WTC11 (cell line): ENCODE results near the gene ADRB2. TPM values are rescaled to one million over a fixed set of nuclear protein-coding genes. Genes with fewer than 3 reads are reported as not detected.
A peak's percentile ranks its signal among the peaks of the same experiment; 100 is the strongest.

ENCODE experiments used
- ATAC-seq: fragments of 200-7000 bp; cut with Tn5 transposase; 2 replicates; pipeline ENCODE4 v1.10.0; 2021; ENCODE audit warnings: mild to moderate bottlenecking, moderate library complexity
- CTCF ChIA-PET: fragments of 300-600 bp; sonication (Branson Sonifier 250); formaldehyde crosslinking; loops from one replicate; lab custom pipeline; 2021; ENCODE audit warnings: antibody characterized with exemption; lab: Charles Lee
- POLR2A ChIA-PET: fragments of 350-600 bp; sonication (Branson Sonifier 250); formaldehyde crosslinking; loops from one replicate; lab custom pipeline; 2021; ENCODE audit warnings: antibody characterized with exemption; lab: Charles Lee
- DNase-seq: peaks from one replicate; pipeline ENCODE4 v3.0.0; 2021; ENCODE audit warnings: low spot score
- H3K27ac Mint-ChIP-seq: 2 replicates; pipeline ENCODE4 v1.8.0; 2021; ENCODE audit warnings: mixed read lengths
- H3K27me3 Mint-ChIP-seq: 2 replicates; pipeline ENCODE4 v1.8.0; 2021; ENCODE audit warnings: low read depth, mild to moderate bottlenecking, moderate library complexity, mixed read lengths
- H3K36me3 Mint-ChIP-seq: 2 replicates; pipeline ENCODE4 v1.8.0; 2021; ENCODE audit warnings: mixed read lengths
- H3K4me1 Mint-ChIP-seq: 2 replicates; pipeline ENCODE4 v1.8.0; 2022; ENCODE audit warnings: mixed read lengths
- H3K4me3 Mint-ChIP-seq: 2 replicates; pipeline ENCODE4 v1.8.0; 2021; ENCODE audit warnings: mild to moderate bottlenecking, moderate library complexity, mixed read lengths
- H3K9me3 Mint-ChIP-seq: 2 replicates; pipeline ENCODE4 v1.8.0; 2021; ENCODE audit warnings: mixed read lengths
- AFF4 ChIP-seq: sonication (generic); formaldehyde crosslinking; IDR thresholded peaks from 2 replicates; pipeline ENCODE4 v1.8.1; 2023; ENCODE audit warnings: mild to moderate bottlenecking, missing genetic modification reagents, borderline replicate concordance
- CBFB ChIP-seq: sonication (generic); formaldehyde crosslinking; IDR thresholded peaks from 2 replicates; pipeline ENCODE4 v1.8.1; 2022; ENCODE audit warnings: mild to moderate bottlenecking, low read depth, missing genetic modification reagents
- CDX4 ChIP-seq: fragments of 250-450 bp; sonication (Bioruptor Pico); IDR thresholded peaks from 2 replicates; pipeline ENCODE4 v1.9.0; 2021; ENCODE audit warnings: moderate library complexity, mild to moderate bottlenecking, inconsistent platforms, borderline replicate concordance
- E2F4 ChIP-seq: sonication (generic); formaldehyde crosslinking; IDR thresholded peaks from 2 replicates; pipeline ENCODE4 v1.8.1; 2022; ENCODE audit warnings: low read depth, mild to moderate bottlenecking, moderate library complexity, missing genetic modification reagents, borderline replicate concordance
- FOXK1 ChIP-seq: sonication (generic); formaldehyde crosslinking; IDR thresholded peaks from 2 replicates; pipeline ENCODE4 v1.8.0; 2022; ENCODE audit warnings: mild to moderate bottlenecking, moderate library complexity, missing genetic modification reagents
- GABPB1 ChIP-seq: sonication (generic); formaldehyde crosslinking; IDR thresholded peaks from 2 replicates; pipeline ENCODE4 v1.8.1; 2023; ENCODE audit warnings: mild to moderate bottlenecking, missing genetic modification reagents
- GRHL2 ChIP-seq: fragments of 250-450 bp; sonication (Bioruptor Pico); IDR thresholded peaks from 2 replicates; pipeline ENCODE4 v1.8.0; 2022; ENCODE audit warnings: mild to moderate bottlenecking, moderate library complexity; ENCODE audit not compliant: insufficient replicate concordance, severe bottlenecking
- HMGA2 ChIP-seq: fragments of 250-450 bp; sonication (Bioruptor Pico); IDR thresholded peaks from 2 replicates; pipeline ENCODE4 v1.4.0; 2021; ENCODE audit warnings: mild to moderate bottlenecking, moderate library complexity
- JAZF1 ChIP-seq: fragments of 250-450 bp; sonication (Bioruptor Pico); IDR thresholded peaks from 2 replicates; pipeline ENCODE4 v1.9.0; 2021; ENCODE audit warnings: moderate library complexity, mild to moderate bottlenecking, inconsistent platforms
- JUN ChIP-seq: sonication (generic); formaldehyde crosslinking; IDR thresholded peaks from 2 replicates; pipeline ENCODE4 v1.8.0; 2023; ENCODE audit warnings: mild to moderate bottlenecking, missing genetic modification reagents
- NFYB ChIP-seq: sonication (generic); formaldehyde crosslinking; conservative IDR thresholded peaks from 2 replicates; pipeline ENCODE4 v1.8.0; 2022; ENCODE audit warnings: low read depth, missing genetic modification reagents
- NR3C1 ChIP-seq: sonication (generic); formaldehyde crosslinking; conservative IDR thresholded peaks from 2 replicates; pipeline ENCODE4 v1.8.1; 2023; ENCODE audit warnings: low read depth, mild to moderate bottlenecking, missing genetic modification reagents
- PRRX2 ChIP-seq: fragments of 250-450 bp; sonication (Bioruptor Pico); IDR thresholded peaks from 2 replicates; pipeline ENCODE4 v1.8.0; 2021; ENCODE audit warnings: mild to moderate bottlenecking
- RORB ChIP-seq: fragments of 250-450 bp; sonication (Bioruptor Pico); IDR thresholded peaks from 2 replicates; pipeline ENCODE4 v1.9.0; 2021; ENCODE audit warnings: mild to moderate bottlenecking
- SMAD4 ChIP-seq: sonication (generic); formaldehyde crosslinking; IDR thresholded peaks from 2 replicates; pipeline ENCODE4 v1.8.0; 2022; ENCODE audit warnings: mild to moderate bottlenecking, missing genetic modification reagents
- SOX15 ChIP-seq: fragments of 250-450 bp; sonication (Bioruptor Pico); IDR thresholded peaks from 2 replicates; pipeline ENCODE4 v1.9.0; 2021; ENCODE audit warnings: mild to moderate bottlenecking
- TCF7 ChIP-seq: sonication (generic); formaldehyde crosslinking; IDR thresholded peaks from 2 replicates; pipeline ENCODE4 v1.8.0; 2022; ENCODE audit warnings: mild to moderate bottlenecking, low read depth, missing genetic modification reagents, moderate library complexity
- TEAD1 ChIP-seq: sonication (generic); formaldehyde crosslinking; IDR thresholded peaks from 2 replicates; pipeline ENCODE4 v1.8.0; 2022; ENCODE audit warnings: mild to moderate bottlenecking, missing genetic modification reagents
- ZNF219 ChIP-seq: sonication (generic); formaldehyde crosslinking; IDR thresholded peaks from 2 replicates; pipeline ENCODE4 v1.8.0; 2023; ENCODE audit warnings: missing genetic modification reagents, mild to moderate bottlenecking, borderline replicate concordance
- ZNF416 ChIP-seq: fragments of 250-450 bp; sonication (Bioruptor Pico); IDR thresholded peaks from 2 replicates; pipeline ENCODE4 v1.9.0; 2021; ENCODE audit warnings: mild to moderate bottlenecking, inconsistent platforms
- total RNA-seq: library from RNA; stranded (reverse); gene quantifications from 3 replicates; pipeline ENCODE4 v1.2.3, GENCODE V29; 2021
- TF ChIP-seq, protein P1 (sequence below): sonication (generic); formaldehyde crosslinking; IDR thresholded peaks from 2 replicates; pipeline ENCODE4 v1.8.1; 2022; ENCODE audit warnings: mild to moderate bottlenecking, moderate library complexity, missing genetic modification reagents
- TF ChIP-seq, protein P2 (sequence below): fragments of 250-450 bp; sonication (Bioruptor Pico); IDR thresholded peaks from 2 replicates; pipeline ENCODE4 v1.9.0; 2021; ENCODE audit warnings: mild to moderate bottlenecking, borderline replicate concordance
- TF ChIP-seq, protein P3 (sequence below): sonication (generic); formaldehyde crosslinking; IDR thresholded peaks from 2 replicates; pipeline ENCODE4 v1.8.1; 2023; ENCODE audit warnings: mild to moderate bottlenecking, missing genetic modification reagents
- TF ChIP-seq, protein P4 (sequence below): sonication (generic); formaldehyde crosslinking; conservative IDR thresholded peaks from 2 replicates; pipeline ENCODE4 v1.8.1; 2022; ENCODE audit warnings: mild to moderate bottlenecking, missing genetic modification reagents

Gene ADRB2
- total RNA-seq, 1 experiment from 2014 or later = 1.2 TPM

GRCh38 chr5:148780711-148781110, 45.7 kb upstream of the ADRB2 start:
- POLR2A ChIA-PET = interaction anchor here (0.9 kb wide), 1 partner anchor 176 kb away, joined by 3 read pairs; no protein-coding TSS in a partner anchor
- CTCF ChIA-PET = interaction anchor here (0.8 to 2.4 kb wide), 11 partner anchors 8 to 411 kb away, joined by 3 to 12 read pairs (median 5); no protein-coding TSS in a partner anchor
- H3K27ac Mint-ChIP-seq = no peak overlapping the region
- H3K4me3 Mint-ChIP-seq = no peak overlapping the region
- no peaks in the 10 kb centered on the region for H3K4me1 Mint-ChIP-seq
- H3K36me3 Mint-ChIP-seq = no peaks in the 10 kb centered on the region
- ATAC-seq = peak; percentile 65
- TF ChIP-seq SOX15 (CRISPR knock-in tag) = no peak
- no peak for TF ChIP-seq PRRX2 (CRISPR knock-in tag)
- TF ChIP-seq, protein P1, sequence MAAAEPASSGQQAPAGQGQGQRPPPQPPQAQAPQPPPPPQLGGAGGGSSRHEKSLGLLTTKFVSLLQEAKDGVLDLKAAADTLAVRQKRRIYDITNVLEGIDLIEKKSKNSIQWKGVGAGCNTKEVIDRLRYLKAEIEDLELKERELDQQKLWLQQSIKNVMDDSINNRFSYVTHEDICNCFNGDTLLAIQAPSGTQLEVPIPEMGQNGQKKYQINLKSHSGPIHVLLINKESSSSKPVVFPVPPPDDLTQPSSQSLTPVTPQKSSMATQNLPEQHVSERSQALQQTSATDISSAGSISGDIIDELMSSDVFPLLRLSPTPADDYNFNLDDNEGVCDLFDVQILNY (CRISPR knock-in tag) = no peak
- TF ChIP-seq, protein P2, sequence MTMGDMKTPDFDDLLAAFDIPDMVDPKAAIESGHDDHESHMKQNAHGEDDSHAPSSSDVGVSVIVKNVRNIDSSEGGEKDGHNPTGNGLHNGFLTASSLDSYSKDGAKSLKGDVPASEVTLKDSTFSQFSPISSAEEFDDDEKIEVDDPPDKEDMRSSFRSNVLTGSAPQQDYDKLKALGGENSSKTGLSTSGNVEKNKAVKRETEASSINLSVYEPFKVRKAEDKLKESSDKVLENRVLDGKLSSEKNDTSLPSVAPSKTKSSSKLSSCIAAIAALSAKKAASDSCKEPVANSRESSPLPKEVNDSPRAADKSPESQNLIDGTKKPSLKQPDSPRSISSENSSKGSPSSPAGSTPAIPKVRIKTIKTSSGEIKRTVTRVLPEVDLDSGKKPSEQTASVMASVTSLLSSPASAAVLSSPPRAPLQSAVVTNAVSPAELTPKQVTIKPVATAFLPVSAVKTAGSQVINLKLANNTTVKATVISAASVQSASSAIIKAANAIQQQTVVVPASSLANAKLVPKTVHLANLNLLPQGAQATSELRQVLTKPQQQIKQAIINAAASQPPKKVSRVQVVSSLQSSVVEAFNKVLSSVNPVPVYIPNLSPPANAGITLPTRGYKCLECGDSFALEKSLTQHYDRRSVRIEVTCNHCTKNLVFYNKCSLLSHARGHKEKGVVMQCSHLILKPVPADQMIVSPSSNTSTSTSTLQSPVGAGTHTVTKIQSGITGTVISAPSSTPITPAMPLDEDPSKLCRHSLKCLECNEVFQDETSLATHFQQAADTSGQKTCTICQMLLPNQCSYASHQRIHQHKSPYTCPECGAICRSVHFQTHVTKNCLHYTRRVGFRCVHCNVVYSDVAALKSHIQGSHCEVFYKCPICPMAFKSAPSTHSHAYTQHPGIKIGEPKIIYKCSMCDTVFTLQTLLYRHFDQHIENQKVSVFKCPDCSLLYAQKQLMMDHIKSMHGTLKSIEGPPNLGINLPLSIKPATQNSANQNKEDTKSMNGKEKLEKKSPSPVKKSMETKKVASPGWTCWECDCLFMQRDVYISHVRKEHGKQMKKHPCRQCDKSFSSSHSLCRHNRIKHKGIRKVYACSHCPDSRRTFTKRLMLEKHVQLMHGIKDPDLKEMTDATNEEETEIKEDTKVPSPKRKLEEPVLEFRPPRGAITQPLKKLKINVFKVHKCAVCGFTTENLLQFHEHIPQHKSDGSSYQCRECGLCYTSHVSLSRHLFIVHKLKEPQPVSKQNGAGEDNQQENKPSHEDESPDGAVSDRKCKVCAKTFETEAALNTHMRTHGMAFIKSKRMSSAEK (CRISPR knock-in tag) = no peak
- no peak for TF ChIP-seq JUN (CRISPR knock-in tag)
- no peak for TF ChIP-seq RORB (CRISPR knock-in tag)
- no peak for TF ChIP-seq GABPB1
- no peak for TF ChIP-seq ZNF416 (CRISPR knock-in tag)
- no peaks in the 10 kb centered on the region for H3K27me3 Mint-ChIP-seq
- peak; percentile 23 for DNase-seq
- no peaks in the 10 kb centered on the region for H3K9me3 Mint-ChIP-seq

DNA sequence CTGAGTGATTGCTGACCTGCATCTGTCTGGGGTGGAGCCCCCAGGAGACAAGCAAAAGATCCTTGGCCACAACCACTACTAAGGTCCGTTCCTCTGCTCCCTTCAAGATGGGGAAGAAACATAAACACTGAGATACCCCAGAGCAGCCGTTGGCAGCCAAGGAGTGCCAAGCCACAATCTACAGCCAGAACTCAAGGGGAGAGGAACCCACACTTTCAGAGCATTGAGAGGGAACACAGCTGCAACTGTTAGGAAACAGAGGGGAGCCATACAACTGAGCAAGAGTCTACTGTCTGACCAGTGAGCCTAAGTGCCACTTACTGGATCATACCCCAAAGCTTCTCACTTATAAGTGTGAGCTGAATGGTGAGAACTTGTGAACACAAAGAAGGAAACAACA, 44.6 kb upstream of the ADRB2 start:
- no peak overlapping the region for H3K4me3 Mint-ChIP-seq
- no peak for ATAC-seq
- H3K27ac Mint-ChIP-seq = no peak overlapping the region
- CTCF ChIA-PET = no interaction called here
- POLR2A ChIA-PET = no interaction called here
- no peaks in the 10 kb centered on the region for H3K4me1 Mint-ChIP-seq
- no peaks in the 10 kb centered on the region for H3K36me3 Mint-ChIP-seq
- H3K27me3 Mint-ChIP-seq = no peaks in the 10 kb centered on the region
- no peak for DNase-seq
- H3K9me3 Mint-ChIP-seq = no peaks in the 10 kb centered on the region
- TF ChIP-seq CDX4 (CRISPR knock-in tag) (no peak), CBFB (no peak), HMGA2 (CRISPR knock-in tag) (no peak), TCF7 (no peak), E2F4 (CRISPR knock-in tag) (no peak), GRHL2 (no peak), NR3C1 (no peak), FOXK1 (no peak), JUN (CRISPR knock-in tag) (no peak), ZNF219 (CRISPR knock-in tag) (no peak), JAZF1 (no peak), SMAD4 (CRISPR knock-in tag) (no peak), AFF4 (CRISPR knock-in tag) (no peak), TEAD1 (CRISPR knock-in tag) (no peak), NFYB (no peak)
- TF ChIP-seq, protein P3, sequence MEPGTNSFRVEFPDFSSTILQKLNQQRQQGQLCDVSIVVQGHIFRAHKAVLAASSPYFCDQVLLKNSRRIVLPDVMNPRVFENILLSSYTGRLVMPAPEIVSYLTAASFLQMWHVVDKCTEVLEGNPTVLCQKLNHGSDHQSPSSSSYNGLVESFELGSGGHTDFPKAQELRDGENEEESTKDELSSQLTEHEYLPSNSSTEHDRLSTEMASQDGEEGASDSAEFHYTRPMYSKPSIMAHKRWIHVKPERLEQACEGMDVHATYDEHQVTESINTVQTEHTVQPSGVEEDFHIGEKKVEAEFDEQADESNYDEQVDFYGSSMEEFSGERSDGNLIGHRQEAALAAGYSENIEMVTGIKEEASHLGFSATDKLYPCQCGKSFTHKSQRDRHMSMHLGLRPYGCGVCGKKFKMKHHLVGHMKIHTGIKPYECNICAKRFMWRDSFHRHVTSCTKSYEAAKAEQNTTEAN (CRISPR knock-in tag) = no peak
- TF ChIP-seq, protein P4, sequence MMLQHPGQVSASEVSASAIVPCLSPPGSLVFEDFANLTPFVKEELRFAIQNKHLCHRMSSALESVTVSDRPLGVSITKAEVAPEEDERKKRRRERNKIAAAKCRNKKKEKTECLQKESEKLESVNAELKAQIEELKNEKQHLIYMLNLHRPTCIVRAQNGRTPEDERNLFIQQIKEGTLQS (CRISPR knock-in tag) = no peak
